ENCODE results near the gene TRIP11. TPM values are rescaled to one million over a fixed set of nuclear protein-coding genes. Genes with fewer than 3 reads are reported as not detected.

TRIP11 gene
- total RNA-seq, 1 donor: 53.3 TPM

- TF ChIP-seq CTCF (IDR thresholded peaks at IDR 0.05; ENCODE audit: insufficient read depth, low read length): no peak
- DNase-seq (ENCODE audit: low read depth): no peak
- H3K4me3 ChIP-seq (ENCODE audit: low read depth, low read length): no peak overlapping the region
Observed at GRCh38 chr14:92033433-92033832, 6.4 kb downstream of the TRIP11 start.

DNA sequence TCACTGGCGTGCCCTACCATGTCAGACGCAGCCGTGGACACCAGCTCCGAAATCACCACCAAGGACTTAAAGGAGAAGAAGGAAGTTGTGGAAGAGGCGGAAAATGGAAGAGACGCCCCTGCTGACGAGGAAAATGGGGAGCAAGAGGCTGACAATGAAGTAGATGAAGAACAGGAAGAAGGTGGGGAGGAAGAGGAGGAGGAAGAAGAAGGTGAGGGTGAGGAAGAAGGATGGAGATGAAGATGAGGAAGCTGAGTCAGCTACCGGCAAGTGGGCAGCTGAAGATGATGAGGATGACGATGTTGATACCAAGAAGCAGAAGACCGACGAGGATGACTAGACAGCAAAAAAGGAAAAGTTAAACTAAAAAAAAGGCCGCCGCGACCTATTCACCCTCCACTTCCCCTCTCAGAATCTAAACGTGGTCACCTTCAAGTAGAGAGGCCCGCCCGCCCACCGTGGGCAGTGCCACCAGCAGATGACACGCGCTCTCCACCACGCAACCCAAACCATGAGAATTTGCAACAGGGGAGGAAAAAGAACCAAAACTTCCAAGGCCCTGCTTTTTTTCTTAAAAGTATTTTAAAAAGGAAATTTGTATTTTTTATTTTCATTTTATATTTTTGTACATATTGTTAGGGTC lies 13.2 kb downstream of the TRIP11 start:
- no peak for TF ChIP-seq CTCF (IDR thresholded peaks at IDR 0.05; ENCODE audit: insufficient read depth, low read length)
- DNase-seq (ENCODE audit: low read depth): no peak
- no peak overlapping the region for H3K4me3 ChIP-seq (ENCODE audit: low read depth, low read length)

GRCh38 chr14:92022036-92022435 lies 17.8 kb downstream of the TRIP11 start:
- no peak for TF ChIP-seq CTCF (IDR thresholded peaks at IDR 0.05; ENCODE audit: insufficient read depth, low read length)
- no peak for DNase-seq (ENCODE audit: low read depth)
- no peak overlapping the region for H3K4me3 ChIP-seq (ENCODE audit: low read depth, low read length)

GRCh38 chr14:92021523-92021922 lies 18.3 kb downstream of the TRIP11 start:
- H3K4me3 ChIP-seq (ENCODE audit: low read depth, low read length): no peak overlapping the region
- no peak for DNase-seq (ENCODE audit: low read depth)
- TF ChIP-seq CTCF (IDR thresholded peaks at IDR 0.05; ENCODE audit: insufficient read depth, low read length): no peak

GRCh38 chr14:92014040-92014439 lies 25.8 kb downstream of the TRIP11 start:
- TF ChIP-seq CTCF (IDR thresholded peaks at IDR 0.05; ENCODE audit: insufficient read depth, low read length): no peak
- no peak for DNase-seq (ENCODE audit: low read depth)
- no peak overlapping the region for H3K4me3 ChIP-seq (ENCODE audit: low read depth, low read length)

- no peak for DNase-seq (ENCODE audit: low read depth)
- TF ChIP-seq CTCF (IDR thresholded peaks at IDR 0.05; ENCODE audit: insufficient read depth, low read length): no peak
- H3K4me3 ChIP-seq (ENCODE audit: low read depth, low read length): no peak overlapping the region
Observed at GRCh38 chr14:92012121-92012748, 27.6 kb downstream of the TRIP11 start.

All from fibroblast of the aortic adventitia (primary cell).